ENCODE results near the gene CCT2. TPM values are rescaled to one million over a fixed set of nuclear protein-coding genes. Genes with fewer than 3 reads are reported as not detected.

The CCT2 gene
- total RNA-seq, 1 experiment from 2014 or later: 342 TPM

DNA sequence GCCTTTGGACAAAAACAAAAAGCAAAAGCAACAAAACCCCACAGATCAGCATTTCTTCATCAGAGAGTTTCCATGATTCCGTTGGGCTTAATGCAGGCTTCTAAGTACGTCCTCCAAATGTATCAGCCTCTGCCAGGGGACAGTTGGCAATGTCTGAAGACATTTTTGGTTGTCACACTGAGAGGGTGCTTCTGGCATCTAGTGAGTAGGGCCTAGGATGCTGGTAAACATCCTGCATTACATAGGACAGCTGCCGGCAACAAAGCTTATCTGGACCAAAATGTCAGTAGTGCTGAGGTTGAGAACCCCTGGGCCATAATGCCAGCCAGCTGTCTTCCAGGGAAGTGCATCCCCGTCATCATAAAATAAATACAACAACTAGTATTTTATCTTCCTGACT lies 34.8 kb downstream of the CCT2 start (continued):
- TF ChIP-seq, protein P1, sequence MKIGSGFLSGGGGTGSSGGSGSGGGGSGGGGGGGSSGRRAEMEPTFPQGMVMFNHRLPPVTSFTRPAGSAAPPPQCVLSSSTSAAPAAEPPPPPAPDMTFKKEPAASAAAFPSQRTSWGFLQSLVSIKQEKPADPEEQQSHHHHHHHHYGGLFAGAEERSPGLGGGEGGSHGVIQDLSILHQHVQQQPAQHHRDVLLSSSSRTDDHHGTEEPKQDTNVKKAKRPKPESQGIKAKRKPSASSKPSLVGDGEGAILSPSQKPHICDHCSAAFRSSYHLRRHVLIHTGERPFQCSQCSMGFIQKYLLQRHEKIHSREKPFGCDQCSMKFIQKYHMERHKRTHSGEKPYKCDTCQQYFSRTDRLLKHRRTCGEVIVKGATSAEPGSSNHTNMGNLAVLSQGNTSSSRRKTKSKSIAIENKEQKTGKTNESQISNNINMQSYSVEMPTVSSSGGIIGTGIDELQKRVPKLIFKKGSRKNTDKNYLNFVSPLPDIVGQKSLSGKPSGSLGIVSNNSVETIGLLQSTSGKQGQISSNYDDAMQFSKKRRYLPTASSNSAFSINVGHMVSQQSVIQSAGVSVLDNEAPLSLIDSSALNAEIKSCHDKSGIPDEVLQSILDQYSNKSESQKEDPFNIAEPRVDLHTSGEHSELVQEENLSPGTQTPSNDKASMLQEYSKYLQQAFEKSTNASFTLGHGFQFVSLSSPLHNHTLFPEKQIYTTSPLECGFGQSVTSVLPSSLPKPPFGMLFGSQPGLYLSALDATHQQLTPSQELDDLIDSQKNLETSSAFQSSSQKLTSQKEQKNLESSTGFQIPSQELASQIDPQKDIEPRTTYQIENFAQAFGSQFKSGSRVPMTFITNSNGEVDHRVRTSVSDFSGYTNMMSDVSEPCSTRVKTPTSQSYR (CRISPR knock-in tag; IDR thresholded peaks at IDR 0.05): no peak
- TF ChIP-seq, protein P2, sequence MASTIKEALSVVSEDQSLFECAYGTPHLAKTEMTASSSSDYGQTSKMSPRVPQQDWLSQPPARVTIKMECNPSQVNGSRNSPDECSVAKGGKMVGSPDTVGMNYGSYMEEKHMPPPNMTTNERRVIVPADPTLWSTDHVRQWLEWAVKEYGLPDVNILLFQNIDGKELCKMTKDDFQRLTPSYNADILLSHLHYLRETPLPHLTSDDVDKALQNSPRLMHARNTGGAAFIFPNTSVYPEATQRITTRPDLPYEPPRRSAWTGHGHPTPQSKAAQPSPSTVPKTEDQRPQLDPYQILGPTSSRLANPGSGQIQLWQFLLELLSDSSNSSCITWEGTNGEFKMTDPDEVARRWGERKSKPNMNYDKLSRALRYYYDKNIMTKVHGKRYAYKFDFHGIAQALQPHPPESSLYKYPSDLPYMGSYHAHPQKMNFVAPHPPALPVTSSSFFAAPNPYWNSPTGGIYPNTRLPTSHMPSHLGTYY (CRISPR knock-in tag; IDR thresholded peaks at IDR 0.05): no peak
- TF ChIP-seq, protein P3, sequence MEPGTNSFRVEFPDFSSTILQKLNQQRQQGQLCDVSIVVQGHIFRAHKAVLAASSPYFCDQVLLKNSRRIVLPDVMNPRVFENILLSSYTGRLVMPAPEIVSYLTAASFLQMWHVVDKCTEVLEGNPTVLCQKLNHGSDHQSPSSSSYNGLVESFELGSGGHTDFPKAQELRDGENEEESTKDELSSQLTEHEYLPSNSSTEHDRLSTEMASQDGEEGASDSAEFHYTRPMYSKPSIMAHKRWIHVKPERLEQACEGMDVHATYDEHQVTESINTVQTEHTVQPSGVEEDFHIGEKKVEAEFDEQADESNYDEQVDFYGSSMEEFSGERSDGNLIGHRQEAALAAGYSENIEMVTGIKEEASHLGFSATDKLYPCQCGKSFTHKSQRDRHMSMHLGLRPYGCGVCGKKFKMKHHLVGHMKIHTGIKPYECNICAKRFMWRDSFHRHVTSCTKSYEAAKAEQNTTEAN (CRISPR knock-in tag; IDR thresholded peaks at IDR 0.05): no peak

DNA sequence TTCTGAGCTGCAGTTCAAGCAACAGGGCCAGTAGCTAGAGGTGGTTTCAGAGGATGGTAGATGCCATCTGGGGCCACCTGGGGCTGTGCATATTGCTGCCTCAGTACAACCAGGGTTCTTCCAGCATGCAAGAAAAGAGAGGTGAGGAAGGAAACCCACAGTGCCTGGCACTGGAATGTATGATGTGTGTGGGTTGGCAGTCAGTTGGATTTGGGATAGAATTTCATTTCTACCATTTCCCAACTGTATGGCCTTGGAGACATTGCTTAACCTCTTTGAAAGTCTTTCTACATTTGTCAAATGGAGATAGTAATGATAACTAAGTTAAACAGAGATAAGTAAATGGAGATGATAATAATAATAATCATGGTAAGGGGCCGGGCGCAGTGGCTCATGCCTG lies 35.7 kb downstream of the CCT2 start:
- POLR2A ChIA-PET: no interaction called here
- no peak for ATAC-seq
- Mint-ChIP-seq H3K27me3 (ENCODE audit: low read depth) (peaks cover 5% of the 10 kb centered on the region), H3K27ac (no peak overlapping the region), H3K4me3 (no peak overlapping the region), H3K36me3 (no peaks in the 10 kb centered on the region), H3K4me1 (no peaks in the 10 kb centered on the region), H3K9me3 (no peaks in the 10 kb centered on the region)
- no peak for DNase-seq (ENCODE audit: low spot score)
- no peak for TF ChIP-seq ZNF423 (CRISPR knock-in tag; IDR thresholded peaks at IDR 0.05)
- TF ChIP-seq ZBTB21 (CRISPR knock-in tag; IDR thresholded peaks at IDR 0.05; ENCODE audit: borderline replicate concordance): no peak
- CTCF ChIA-PET: interaction anchor here (1.0 kb wide), 1 partner anchor 18 kb away, joined by 3 read pairs; no protein-coding TSS in a partner anchor

DNA sequence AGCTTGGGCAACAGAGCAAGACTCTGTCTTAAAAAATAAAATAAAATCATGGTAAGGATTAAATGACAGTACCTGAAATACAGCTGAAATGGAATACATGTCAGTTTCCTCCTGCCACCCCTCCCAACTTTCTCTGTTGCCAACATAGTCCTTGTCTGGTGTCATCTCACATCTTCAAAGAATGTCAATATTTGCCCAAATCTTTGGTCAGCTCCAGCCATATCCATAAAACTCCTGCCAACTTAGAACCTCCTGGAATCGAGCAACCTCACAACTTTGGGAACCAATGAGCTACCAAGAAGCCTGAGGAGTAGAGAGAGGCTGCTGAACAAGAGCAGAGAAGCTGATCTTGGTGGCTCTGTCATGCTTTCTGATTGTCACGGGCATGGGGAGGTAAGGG lies 36.3 kb downstream of the CCT2 start:
- Mint-ChIP-seq H3K4me3 (no peak overlapping the region), H3K4me1 (no peaks in the 10 kb centered on the region), H3K9me3 (no peaks in the 10 kb centered on the region), H3K36me3 (no peaks in the 10 kb centered on the region), H3K27me3 (ENCODE audit: low read depth) (peaks cover 5% of the 10 kb centered on the region), H3K27ac (no peak overlapping the region)
- POLR2A ChIA-PET: no interaction called here
- ATAC-seq (no peak), DNase-seq (ENCODE audit: low spot score) (no peak)
- TF ChIP-seq SP1 (CRISPR knock-in tag; conservative IDR thresholded peaks at IDR 0.05) (no peak), ZBTB21 (CRISPR knock-in tag; IDR thresholded peaks at IDR 0.05; ENCODE audit: borderline replicate concordance) (no peak), ZNF317 (CRISPR knock-in tag; IDR thresholded peaks at IDR 0.05; ENCODE audit: borderline replicate concordance, low read depth) (no peak), ELF4 (CRISPR knock-in tag; IDR thresholded peaks at IDR 0.05; ENCODE audit: low read depth) (no peak), ZNF138 (CRISPR knock-in tag; conservative IDR thresholded peaks at IDR 0.05) (no peak), FOXK1 (CRISPR knock-in tag; IDR thresholded peaks at IDR 0.05) (no peak), ZNF121 (CRISPR knock-in tag; IDR thresholded peaks at IDR 0.05) (no peak), ZNF232 (CRISPR knock-in tag; IDR thresholded peaks at IDR 0.05) (no peak), ZNF423 (CRISPR knock-in tag; IDR thresholded peaks at IDR 0.05) (no peak)
- TF ChIP-seq, protein P4, sequence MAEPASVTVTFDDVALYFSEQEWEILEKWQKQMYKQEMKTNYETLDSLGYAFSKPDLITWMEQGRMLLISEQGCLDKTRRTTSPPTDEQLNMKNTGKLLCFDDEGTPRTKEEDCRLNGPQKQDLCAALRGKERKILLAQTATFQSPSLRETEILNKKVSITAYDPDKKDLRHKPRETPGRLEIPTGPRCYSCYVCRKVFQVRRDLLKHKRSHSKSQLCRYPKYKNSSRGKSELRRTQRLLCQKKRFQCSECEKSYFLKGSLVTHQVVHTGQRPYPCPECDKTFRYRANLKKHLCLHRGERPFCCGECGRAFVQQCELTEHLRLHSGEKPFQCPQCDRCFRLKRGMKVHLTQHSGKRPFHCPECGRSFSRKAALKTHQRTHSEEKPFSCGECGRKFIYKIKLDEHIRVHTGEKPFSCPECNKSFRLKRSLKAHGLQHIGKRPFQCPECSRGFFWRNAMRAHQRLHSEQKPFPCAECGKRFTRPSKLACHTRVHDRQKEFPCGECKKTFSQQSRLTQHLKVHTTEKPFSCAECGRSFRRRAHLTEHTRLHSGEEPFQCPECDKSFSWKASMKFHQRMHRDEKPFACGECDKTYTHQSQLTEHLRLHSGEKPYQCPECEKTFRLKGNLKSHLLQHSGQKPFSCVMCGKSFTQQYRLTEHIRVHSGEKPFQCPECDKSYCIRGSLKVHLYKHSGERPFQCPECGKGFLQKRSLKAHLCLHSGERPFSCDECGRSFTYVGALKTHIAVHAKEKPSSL (CRISPR knock-in tag; conservative IDR thresholded peaks at IDR 0.05): no peak
- CTCF ChIA-PET: interaction anchor here (1.3 kb wide), 1 partner anchor 18 kb away, joined by 3 read pairs; no protein-coding TSS in a partner anchor

DNA sequence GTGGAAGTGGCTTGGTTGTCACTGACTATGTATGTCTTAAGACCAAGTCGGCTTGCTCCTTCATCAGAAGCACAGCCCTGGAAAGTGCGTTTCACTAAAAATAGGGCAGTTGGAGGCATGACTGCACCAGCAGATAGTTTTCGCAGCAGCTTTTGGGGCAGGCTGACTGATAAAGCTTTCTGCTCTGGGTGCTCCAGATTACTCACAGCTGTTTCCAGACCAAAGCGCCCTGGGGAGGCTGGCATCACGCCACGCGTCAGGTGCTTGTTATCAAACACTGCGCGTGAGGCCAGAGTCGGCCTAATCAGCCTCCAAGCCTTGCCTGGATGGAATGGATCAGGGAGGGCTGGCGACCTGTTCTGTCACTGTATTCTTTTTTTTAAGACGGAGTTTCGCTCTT lies 38.7 kb downstream of the CCT2 start:
- DNase-seq (ENCODE audit: low spot score): no peak
- no peaks in the 10 kb centered on the region for H3K9me3 Mint-ChIP-seq
- H3K36me3 Mint-ChIP-seq: no peaks in the 10 kb centered on the region
- CTCF ChIA-PET: interaction anchor here (1.2 kb wide), 1 partner anchor 15 kb away, joined by 3 read pairs; no protein-coding TSS in a partner anchor
- peaks cover 2% of the 10 kb centered on the region; the same call in 1 of the 2 replicates for H3K27me3 Mint-ChIP-seq (ENCODE audit: low read depth)
- no peak for TF ChIP-seq GRHL2 (CRISPR knock-in tag; IDR thresholded peaks at IDR 0.05; ENCODE audit: insufficient replicate concordance, severe bottlenecking)
- ATAC-seq: no peak
- H3K4me1 Mint-ChIP-seq: no peaks in the 10 kb centered on the region
- no peak overlapping the region for H3K4me3 Mint-ChIP-seq
- POLR2A ChIA-PET: no interaction called here
- H3K27ac Mint-ChIP-seq: no peak overlapping the region
